ENCODE data around the gene FAM216B. TPM values are rescaled to one million over a fixed set of nuclear protein-coding genes. Genes with fewer than 3 reads are reported as not detected.
"Not testable (repeated sequence)": the region's sequence is repeated elsewhere in the genome, so short reads cannot be mapped to it uniquely, and the experiment has no call there.

Gene FAM216B
- total RNA-seq, 2 experiments from 2014 or later, result not detected

GRCh38 chr13:42808341-42808940, 27.1 kb downstream of the FAM216B start:
- POLR2A ChIA-PET, result no interaction called here
- H3K27ac Mint-ChIP-seq, result no peak overlapping the region
- DNase-seq (no peak), ATAC-seq (peak; percentile 71)
- peaks cover 21% of the 10 kb centered on the region for H3K27me3 Mint-ChIP-seq
- CTCF ChIA-PET, result interaction anchor here (0.7 to 1.5 kb wide), 2 partner anchors 8 to 37 kb away, joined by 3 to 4 read pairs; no protein-coding TSS in a partner anchor
- H3K4me1 Mint-ChIP-seq, result peaks cover 4% of the 10 kb centered on the region
- intact Hi-C loops (cut with DNase I, micrococcal nuclease), result no loop called here
- H3K4me3 Mint-ChIP-seq, result no peak overlapping the region
- H3K9me3 Mint-ChIP-seq (ENCODE audit: low read depth), result no peaks in the 10 kb centered on the region
- H3K36me3 Mint-ChIP-seq (ENCODE audit: low read depth), result no peaks in the 10 kb centered on the region

- DNase-seq (peak; percentile 24), ATAC-seq (peak; percentile 46)
- H3K36me3 Mint-ChIP-seq (ENCODE audit: low read depth), result no peaks in the 10 kb centered on the region
- CTCF ChIA-PET, result interaction anchor here (0.9 kb wide), 1 partner anchor 579 kb away, joined by 3 read pairs; no protein-coding TSS in a partner anchor
- intact Hi-C loops (cut with DNase I, micrococcal nuclease), result no loop called here
- H3K27me3 Mint-ChIP-seq, result peaks cover 24% of the 10 kb centered on the region
- H3K4me1 Mint-ChIP-seq, result peaks cover 4% of the 10 kb centered on the region
- no peak overlapping the region for H3K27ac Mint-ChIP-seq
- no peaks in the 10 kb centered on the region for H3K9me3 Mint-ChIP-seq (ENCODE audit: low read depth)
- H3K4me3 Mint-ChIP-seq, result no peak overlapping the region
- POLR2A ChIA-PET, result no interaction called here
Observed at GRCh38 chr13:42812316-42812715, 30.9 kb downstream of the FAM216B start.

- ChIA-PET POLR2A (no interaction called here), CTCF (interaction anchor here (0.5 kb wide), 1 partner anchor 1056 kb away, joined by 3 read pairs; no protein-coding TSS in a partner anchor)
- H3K4me3 Mint-ChIP-seq, result no peak overlapping the region
- DNase-seq (no peak), ATAC-seq (no peak)
- no peak overlapping the region for H3K27ac Mint-ChIP-seq
- H3K4me1 Mint-ChIP-seq, result no peaks in the 10 kb centered on the region
- peaks cover 23% of the 10 kb centered on the region for H3K27me3 Mint-ChIP-seq
- no peaks in the 10 kb centered on the region for H3K36me3 Mint-ChIP-seq (ENCODE audit: low read depth)
- H3K9me3 Mint-ChIP-seq (ENCODE audit: low read depth), result peaks cover 2% of the 10 kb centered on the region
- intact Hi-C loops (cut with DNase I, micrococcal nuclease), result no loop called here
Observed at GRCh38 chr13:42814868-42815267, 33.5 kb downstream of the FAM216B start.

GRCh38 chr13:42815681-42816080, 34.3 kb downstream of the FAM216B start:
- DNase-seq, result no peak
- H3K27ac Mint-ChIP-seq, result no peak overlapping the region
- H3K9me3 Mint-ChIP-seq (ENCODE audit: low read depth), result peaks cover 2% of the 10 kb centered on the region
- CTCF ChIA-PET, result interaction anchor here (0.6 kb wide), 1 partner anchor 164 kb away, joined by 3 read pairs; no protein-coding TSS in a partner anchor
- ATAC-seq, result no peak
- intact Hi-C loops (cut with DNase I, micrococcal nuclease), result no loop called here
- POLR2A ChIA-PET, result no interaction called here
- H3K36me3 Mint-ChIP-seq (ENCODE audit: low read depth), result no peaks in the 10 kb centered on the region
- H3K4me1 Mint-ChIP-seq, result no peaks in the 10 kb centered on the region
- no peak overlapping the region for H3K4me3 Mint-ChIP-seq
- H3K27me3 Mint-ChIP-seq, result peaks cover 21% of the 10 kb centered on the region

- no peak overlapping the region for H3K4me3 Mint-ChIP-seq
- CTCF ChIA-PET, result interaction anchor here (0.6 to 1.0 kb wide), 4 partner anchors 8 to 464 kb away, joined by 3 read pairs; no protein-coding TSS in a partner anchor
- H3K9me3 Mint-ChIP-seq (ENCODE audit: low read depth), result peaks cover 2% of the 10 kb centered on the region
- no peaks in the 10 kb centered on the region for H3K36me3 Mint-ChIP-seq (ENCODE audit: low read depth)
- ATAC-seq (no peak), DNase-seq (no peak)
- peaks cover 17% of the 10 kb centered on the region for H3K27me3 Mint-ChIP-seq
- H3K4me1 Mint-ChIP-seq, result no peaks in the 10 kb centered on the region
- POLR2A ChIA-PET, result no interaction called here
- intact Hi-C loops (cut with DNase I, micrococcal nuclease), result no loop called here
- no peak overlapping the region for H3K27ac Mint-ChIP-seq
Observed at GRCh38 chr13:42816538-42816937, 35.2 kb downstream of the FAM216B start.

- POLR2A ChIA-PET; H3K4me1 Mint-ChIP-seq; H3K9me3 Mint-ChIP-seq (ENCODE audit: low read depth); H3K36me3 Mint-ChIP-seq (ENCODE audit: low read depth); ATAC-seq; intact Hi-C loops (cut with DNase I, micrococcal nuclease); H3K27ac Mint-ChIP-seq; H3K4me3 Mint-ChIP-seq; DNase-seq; CTCF ChIA-PET: not testable (repeated sequence)
- H3K27me3 Mint-ChIP-seq, result peaks cover 13% of the 10 kb centered on the region
Observed at GRCh38 chr13:42819687-42820086, 38.3 kb downstream of the FAM216B start.

- ChIA-PET POLR2A (no interaction called here), CTCF (no interaction called here)
- intact Hi-C loops (cut with DNase I, micrococcal nuclease), result no loop called here
- Mint-ChIP-seq H3K4me3 (no peak overlapping the region), H3K4me1 (no peaks in the 10 kb centered on the region), H3K36me3 (ENCODE audit: low read depth) (no peaks in the 10 kb centered on the region), H3K27ac (no peak overlapping the region), H3K9me3 (ENCODE audit: low read depth) (peaks cover 2% of the 10 kb centered on the region), H3K27me3 (peaks cover 18% of the 10 kb centered on the region)
- ATAC-seq, result no peak
- DNase-seq, result no peak
Observed at GRCh38 chr13:42820451-42820850, 39.1 kb downstream of the FAM216B start.

- no peak for DNase-seq
- Mint-ChIP-seq H3K27ac (no peak overlapping the region), H3K4me3 (no peak overlapping the region), H3K27me3 (peaks cover 18% of the 10 kb centered on the region), H3K4me1 (no peaks in the 10 kb centered on the region), H3K9me3 (ENCODE audit: low read depth) (peaks cover 2% of the 10 kb centered on the region), H3K36me3 (ENCODE audit: low read depth) (no peaks in the 10 kb centered on the region)
- no peak for ATAC-seq
- CTCF ChIA-PET, result interaction anchor here (0.7 kb wide), 1 partner anchor 314 kb away, joined by 3 read pairs; no protein-coding TSS in a partner anchor
- intact Hi-C loops (cut with DNase I, micrococcal nuclease), result no loop called here
- POLR2A ChIA-PET, result no interaction called here
Observed at GRCh38 chr13:42821437-42821836, 40.1 kb downstream of the FAM216B start.

GRCh38 chr13:42832341-42833096, 51.1 kb downstream of the FAM216B start:
- Mint-ChIP-seq H3K27me3 (peaks cover 4% of the 10 kb centered on the region), H3K9me3 (ENCODE audit: low read depth) (no peaks in the 10 kb centered on the region), H3K4me3 (no peak overlapping the region), H3K4me1 (peaks cover 8% of the 10 kb centered on the region), H3K36me3 (ENCODE audit: low read depth) (no peaks in the 10 kb centered on the region), H3K27ac (no peak overlapping the region)
- CTCF ChIA-PET, result no interaction called here
- no peak for DNase-seq
- intact Hi-C loops (cut with DNase I, micrococcal nuclease), result no loop called here
- POLR2A ChIA-PET, result no interaction called here
- no peak for ATAC-seq

- no peak for ATAC-seq
- CTCF ChIA-PET, result no interaction called here
Observed at GRCh38 chr13:42834946-42835345, 53.6 kb downstream of the FAM216B start.

GRCh38 chr13:42836930-42837690, 55.7 kb downstream of the FAM216B start:
- no peak for DNase-seq

More at GRCh38 chr13:42834946-42835345, 53.6 kb downstream of the FAM216B start:
- H3K36me3 Mint-ChIP-seq (ENCODE audit: low read depth), result no peaks in the 10 kb centered on the region
- H3K27ac Mint-ChIP-seq, result no peak overlapping the region
- H3K4me1 Mint-ChIP-seq, result peaks cover 12% of the 10 kb centered on the region
- H3K9me3 Mint-ChIP-seq (ENCODE audit: low read depth), result no peaks in the 10 kb centered on the region
- H3K4me3 Mint-ChIP-seq, result no peak overlapping the region
- intact Hi-C loops (cut with DNase I, micrococcal nuclease), result no loop called here
- peaks cover 6% of the 10 kb centered on the region for H3K27me3 Mint-ChIP-seq
- no peak for DNase-seq
- POLR2A ChIA-PET, result interaction anchor here (0.5 kb wide), 1 partner anchor 143 kb away, joined by 3 read pairs; no protein-coding TSS in a partner anchor

More at GRCh38 chr13:42836930-42837690, 55.7 kb downstream of the FAM216B start:
- Mint-ChIP-seq H3K27ac (no peak overlapping the region), H3K4me1 (peaks cover 11% of the 10 kb centered on the region), H3K4me3 (no peak overlapping the region), H3K36me3 (ENCODE audit: low read depth) (no peaks in the 10 kb centered on the region), H3K27me3 (peaks cover 6% of the 10 kb centered on the region), H3K9me3 (ENCODE audit: low read depth) (no peaks in the 10 kb centered on the region)
- CTCF ChIA-PET, result interaction anchor here (0.7 to 1.4 kb wide), 2 partner anchors 8 to 74 kb away, joined by 3 to 5 read pairs; no protein-coding TSS in a partner anchor
- intact Hi-C loops (cut with DNase I, micrococcal nuclease), result no loop called here
- POLR2A ChIA-PET, result no interaction called here
- no peak for ATAC-seq
